Caco-2 (cell line): ENCODE results near the gene C22orf31. TPM values are rescaled to one million over a fixed set of nuclear protein-coding genes. Genes with fewer than 3 reads are reported as not detected.

Source experiments
- BruUV-seq: library from RNA; stranded (reverse); fragments of 400-500 nt; replicated peaks from 2 replicates; lab custom pipeline; 2021; lab: Mats Ljungman, UMichigan
- CTCF ChIA-PET: fragments of 300-600 bp; sonication (Branson Sonifier 250); formaldehyde crosslinking; loops from one replicate; lab custom pipeline; 2022; ENCODE audit warnings: antibody characterized with exemption; lab: Charles Lee
- POLR2A ChIA-PET: fragments of 300-600 bp; sonication (Branson Sonifier 250); formaldehyde crosslinking; loops from one replicate; lab custom pipeline; 2022; ENCODE audit warnings: antibody characterized with exemption; lab: Charles Lee
- DNase-seq, 2 experiments: peaks; one replicate each; pipeline versions ENCODE4 v3.0.0 to v3.0.0-alpha.2; 2020 to 2022
- H3K27me3 ChIP-seq: replicated peaks from 2 replicates; pipeline ENCODE4 v1.6.0; 2011; ENCODE audit warnings: low read length; ENCODE audit not compliant: control insufficient read depth, insufficient read depth
- H3K36me3 ChIP-seq: 2 replicates; pipeline ENCODE4 v1.5.1; 2011; ENCODE audit warnings: low read length; ENCODE audit not compliant: control insufficient read depth, insufficient read depth
- H3K4me1 ChIP-seq: fragments of 250-450 bp; sonication (Bioruptor Pico); 2 replicates; pipeline ENCODE4 v1.5.1; 2020; ENCODE audit warnings: mild to moderate bottlenecking
- H3K4me3 ChIP-seq: 2 replicates; pipeline ENCODE4 v1.5.1; 2011; ENCODE audit warnings: low read depth, mild to moderate bottlenecking, control low read depth, low read length
- H3K9me3 ChIP-seq: fragments of 250-450 bp; sonication (Bioruptor Pico); 2 replicates; pipeline ENCODE4 v1.5.1; 2020; ENCODE audit warnings: mild to moderate bottlenecking, moderate library complexity
- H3K27ac Mint-ChIP-seq: one replicate; pipeline ENCODE4 v1.8.0; 2022; ENCODE audit warnings: mixed read lengths; ENCODE audit not compliant: unreplicated experiment
- H3K27me3 Mint-ChIP-seq: one replicate; pipeline ENCODE4 v1.8.0; 2022; ENCODE audit warnings: mixed read lengths; ENCODE audit not compliant: insufficient read depth, unreplicated experiment
- H3K36me3 Mint-ChIP-seq: one replicate; pipeline ENCODE4 v1.8.0; 2022; ENCODE audit warnings: mild to moderate bottlenecking, mixed read lengths; ENCODE audit not compliant: insufficient read depth, unreplicated experiment
- H3K4me1 Mint-ChIP-seq: one replicate; pipeline ENCODE4 v1.8.0; 2022; ENCODE audit warnings: low read depth, mixed read lengths; ENCODE audit not compliant: unreplicated experiment
- H3K4me3 Mint-ChIP-seq: one replicate; pipeline ENCODE4 v1.8.0; 2022; ENCODE audit warnings: mild to moderate bottlenecking, moderate library complexity, mixed read lengths; ENCODE audit not compliant: unreplicated experiment
- H3K9me3 Mint-ChIP-seq: one replicate; pipeline ENCODE4 v1.8.0; 2022; ENCODE audit warnings: mixed read lengths; ENCODE audit not compliant: unreplicated experiment
- CTCF ChIP-seq, 2 experiments: fragments of 200-600 bp in 1 of 2; IDR thresholded peaks; 1 replicate in 1 of 2; 2 replicates in 1 of 2; pipeline versions ENCODE4 v1.5.1 to v1.8.0; 2011 to 2022; ENCODE audit warnings: antibody characterized with exemption in 1 of 2, control low read depth in 1 of 2, inconsistent platforms in 1 of 2, low read depth in 1 of 2, low read length in 1 of 2, mild to moderate bottlenecking in 1 of 2, moderate library complexity in 1 of 2; ENCODE audit not compliant: insufficient read depth in 1 of 2, severe bottlenecking in 1 of 2, unreplicated experiment in 1 of 2
- intact Hi-C: fragments of 100-400 bp; cut with micrococcal nuclease; formaldehyde crosslinking; loops from one replicate; pipeline ENCODE4 v1.10.0; 2022; ENCODE audit not compliant: unreplicated experiment
- total RNA-seq: library from RNA; stranded (reverse); gene quantifications from 2 replicates; pipeline ENCODE4 v1.2.3, GENCODE V29; 2022

C22orf31 gene
- total RNA-seq, 1 experiment from 2014 or later: not detected

GRCh38 chr22:29103121-29103520 lies 41.5 kb upstream of the C22orf31 start:
- BruUV-seq: no TSS peak
- Histone ChIP-seq H3K4me1 (peaks cover 7% of the 10 kb centered on the region), H3K36me3 (no peaks in the 10 kb centered on the region), H3K27me3 (no peaks in the 10 kb centered on the region), H3K4me3 (no peak overlapping the region), H3K9me3 (no peaks in the 10 kb centered on the region)
- intact Hi-C loops: no loop called here
- ChIA-PET POLR2A (no interaction called here), CTCF (interaction anchor here (0.7 kb wide), 1 partner anchor 31 kb away, joined by 4 read pairs; no protein-coding TSS in a partner anchor)
- Mint-ChIP-seq H3K4me3 (no peak overlapping the region), H3K27me3 (no peaks in the 10 kb centered on the region), H3K27ac (no peak overlapping the region), H3K9me3 (no peaks in the 10 kb centered on the region), H3K4me1 (no peaks in the 10 kb centered on the region), H3K36me3 (peaks cover 18% of the 10 kb centered on the region)
- no peak for TF ChIP-seq CTCF (IDR thresholded peaks at IDR 0.05; ENCODE audit: insufficient read depth in 1 of 2, low read depth in 1 of 2, low read length in 1 of 2, severe bottlenecking in 1 of 2, unreplicated experiment in 1 of 2)
- no peak for DNase-seq

- CTCF ChIA-PET: no interaction called here
- H3K27ac Mint-ChIP-seq: no peak overlapping the region
Observed at GRCh38 chr22:29102300-29102699, 40.7 kb upstream of the C22orf31 start.

GRCh38 chr22:29098296-29098695 lies 36.7 kb upstream of the C22orf31 start:
- Mint-ChIP-seq H3K4me3 (no peak overlapping the region), H3K4me1 (peaks cover 13% of the 10 kb centered on the region), H3K27me3 (no peaks in the 10 kb centered on the region), H3K9me3 (no peaks in the 10 kb centered on the region), H3K27ac (no peak overlapping the region), H3K36me3 (peaks cover 33% of the 10 kb centered on the region)
- H3K36me3 ChIP-seq: no peaks in the 10 kb centered on the region
- peaks cover 26% of the 10 kb centered on the region for H3K4me1 ChIP-seq
- intact Hi-C loops: no loop called here
- DNase-seq: no peak
- no peaks in the 10 kb centered on the region for H3K27me3 ChIP-seq
- H3K9me3 ChIP-seq: no peaks in the 10 kb centered on the region
- H3K4me3 ChIP-seq: no peak overlapping the region
- ChIA-PET CTCF (no interaction called here), POLR2A (no interaction called here)
- BruUV-seq: no TSS peak
- no peak for TF ChIP-seq CTCF (IDR thresholded peaks at IDR 0.05; ENCODE audit: insufficient read depth in 1 of 2, low read depth in 1 of 2, low read length in 1 of 2, severe bottlenecking in 1 of 2, unreplicated experiment in 1 of 2)

More at GRCh38 chr22:29102300-29102699, 40.7 kb upstream of the C22orf31 start:
- Mint-ChIP-seq H3K4me3 (no peak overlapping the region), H3K4me1 (no peaks in the 10 kb centered on the region), H3K9me3 (no peaks in the 10 kb centered on the region), H3K27me3 (no peaks in the 10 kb centered on the region), H3K36me3 (peaks cover 18% of the 10 kb centered on the region)
- Histone ChIP-seq H3K4me3 (no peak overlapping the region), H3K4me1 (no peaks in the 10 kb centered on the region; the same call in none of the 2 replicates), H3K36me3 (no peaks in the 10 kb centered on the region), H3K9me3 (no peaks in the 10 kb centered on the region), H3K27me3 (no peaks in the 10 kb centered on the region)
- no peak for DNase-seq
- no TSS peak for BruUV-seq
- intact Hi-C loops: no loop called here
- no peak for TF ChIP-seq CTCF (IDR thresholded peaks at IDR 0.05; ENCODE audit: insufficient read depth in 1 of 2, low read depth in 1 of 2, low read length in 1 of 2, severe bottlenecking in 1 of 2, unreplicated experiment in 1 of 2)
- POLR2A ChIA-PET: no interaction called here
